ENCODE data around the gene YTHDF1. TPM values are rescaled to one million over a fixed set of nuclear protein-coding genes. Genes with fewer than 3 reads are reported as not detected.

The YTHDF1 gene
- total and polyA plus RNA-seq, 2 donors, result 18.6 to 38.2 TPM

DNA sequence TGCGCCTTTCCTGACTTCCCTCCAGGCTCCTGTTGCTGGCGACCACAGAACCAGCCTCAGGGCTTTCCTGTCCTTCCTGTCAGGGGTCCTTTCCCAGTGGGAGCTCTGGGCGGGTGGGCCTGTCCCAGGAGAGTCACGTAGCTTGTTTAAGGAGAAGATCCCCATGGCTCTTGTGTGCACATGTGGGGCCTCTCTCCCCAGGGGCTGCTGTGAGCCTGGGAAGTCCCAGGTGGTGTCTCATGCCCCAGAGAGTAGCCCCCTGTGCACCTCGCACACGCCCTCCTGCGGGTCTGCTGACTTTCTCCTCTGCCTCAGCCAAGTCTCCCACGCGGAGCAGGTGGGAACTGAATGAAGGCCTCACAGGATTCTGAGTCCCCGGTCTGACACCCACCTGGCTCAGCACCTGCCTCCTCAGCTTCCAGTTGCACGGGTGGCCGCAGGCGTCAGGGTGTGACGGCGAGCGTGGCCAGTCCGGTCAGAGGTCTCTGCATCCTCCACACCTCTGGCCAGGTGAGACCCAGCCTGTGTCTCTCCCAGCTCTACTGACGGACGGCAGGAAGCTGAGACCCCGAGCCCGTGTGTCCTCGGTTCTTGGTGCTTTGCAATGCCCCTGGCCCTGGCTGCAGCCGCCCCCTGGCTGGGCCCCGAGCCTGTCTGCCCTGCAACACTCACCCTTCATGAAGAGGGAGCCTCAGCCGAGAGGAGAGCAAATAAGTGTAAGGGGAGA is 44.0 kb upstream of the YTHDF1 start:
- H3K4me3 ChIP-seq (ENCODE audit: low read length in 2 of 2), result no peak overlapping the region
- H3K27me3 ChIP-seq (ENCODE audit: control insufficient read depth in 2 of 2, insufficient read depth in 1 of 2, low read length in 1 of 2), result peaks cover 23 to 85% of the 10 kb centered on the region in 2 donors
- H3K9me3 ChIP-seq (ENCODE audit: control insufficient read depth in 2 of 2, insufficient read depth in 1 of 2, low read length in 1 of 2), result no peaks in the 10 kb centered on the region
- H3K36me3 ChIP-seq (ENCODE audit: control insufficient read depth in 2 of 2, insufficient read depth in 2 of 2, low read length in 1 of 2), result no peaks in the 10 kb centered on the region
- no peak overlapping the region for H3K27ac ChIP-seq (ENCODE audit: low read depth in 1 of 2, low read length in 1 of 2)
- peaks cover 0 to 15% of the 10 kb centered on the region in 2 donors for H3K4me1 ChIP-seq (ENCODE audit: control insufficient read depth in 2 of 2, insufficient read depth in 2 of 2, low read length in 2 of 2)
- WGBS, result 83% methylated on average over 25 of the region's 25 CpGs
- no peak for DNase-seq (ENCODE audit: low read depth in 6 of 9, low spot score in 9 of 9)

DNA sequence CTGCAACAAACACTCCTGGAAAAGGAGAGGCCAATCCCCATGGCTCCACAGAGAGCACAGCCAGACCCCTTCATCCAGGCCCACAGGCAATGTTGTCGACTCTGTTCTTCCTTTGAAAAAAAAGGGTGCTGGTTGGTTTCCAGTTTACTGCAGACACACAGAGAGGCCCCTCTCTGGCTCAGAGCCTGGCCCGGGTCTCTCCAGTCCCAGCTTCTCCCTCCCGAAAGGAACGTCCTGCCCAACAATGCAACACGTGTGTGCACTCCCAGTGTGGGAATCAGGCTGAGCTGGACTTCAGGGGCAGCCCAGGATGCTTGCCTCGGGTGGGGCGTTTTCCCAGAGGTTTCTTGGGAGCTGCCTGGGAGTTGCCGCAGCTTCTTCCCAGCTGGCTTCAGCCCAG is 42.9 kb upstream of the YTHDF1 start:
- Histone ChIP-seq H3K27me3 (ENCODE audit: control insufficient read depth in 2 of 2, insufficient read depth in 1 of 2, low read length in 1 of 2) (peaks cover 34 to 88% of the 10 kb centered on the region in 2 donors), H3K9me3 (ENCODE audit: control insufficient read depth in 2 of 2, insufficient read depth in 1 of 2, low read length in 1 of 2) (no peaks in the 10 kb centered on the region), H3K4me1 (ENCODE audit: control insufficient read depth in 2 of 2, insufficient read depth in 2 of 2, low read length in 2 of 2) (peaks cover 0 to 15% of the 10 kb centered on the region in 2 donors), H3K27ac (ENCODE audit: low read depth in 1 of 2, low read length in 1 of 2) (no peak overlapping the region), H3K36me3 (ENCODE audit: control insufficient read depth in 2 of 2, insufficient read depth in 2 of 2, low read length in 1 of 2) (no peaks in the 10 kb centered on the region), H3K4me3 (ENCODE audit: low read length in 2 of 2) (no peak overlapping the region)
- no peak for DNase-seq (ENCODE audit: low read depth in 6 of 9, low spot score in 9 of 9)
- WGBS, result 69% methylated on average over 8 of the region's 8 CpGs

DNA sequence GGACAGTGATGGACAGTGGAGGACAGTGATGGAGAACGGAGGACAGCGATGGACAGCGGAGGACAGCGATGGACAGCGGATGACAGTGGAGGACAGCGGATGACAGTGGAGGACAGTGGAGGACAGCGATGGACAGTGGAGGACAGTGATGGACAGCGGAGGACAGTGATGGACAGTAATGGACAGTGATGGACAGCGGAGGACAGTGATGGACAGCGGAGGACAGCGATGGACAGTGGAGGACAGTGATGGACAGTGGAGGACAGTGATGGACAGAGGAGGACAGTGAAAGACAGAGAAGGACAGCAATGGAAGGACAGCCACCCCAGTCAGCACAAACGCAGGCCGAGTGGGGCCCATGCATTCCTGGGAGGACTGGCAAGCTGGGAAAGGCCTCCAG is 41.7 kb upstream of the YTHDF1 start:
- Histone ChIP-seq H3K27ac (ENCODE audit: low read depth in 1 of 2, low read length in 1 of 2) (no peak overlapping the region), H3K27me3 (ENCODE audit: control insufficient read depth in 2 of 2, insufficient read depth in 1 of 2, low read length in 1 of 2) (peaks cover 45 to 92% of the 10 kb centered on the region in 2 donors), H3K36me3 (ENCODE audit: control insufficient read depth in 2 of 2, insufficient read depth in 2 of 2, low read length in 1 of 2) (no peaks in the 10 kb centered on the region), H3K4me1 (ENCODE audit: control insufficient read depth in 2 of 2, insufficient read depth in 2 of 2, low read length in 2 of 2) (peaks cover 0 to 15% of the 10 kb centered on the region in 2 donors), H3K4me3 (ENCODE audit: low read length in 2 of 2) (no peak overlapping the region), H3K9me3 (ENCODE audit: control insufficient read depth in 2 of 2, insufficient read depth in 1 of 2, low read length in 1 of 2) (no peaks in the 10 kb centered on the region)
- 93% methylated on average over 13 of the region's 13 CpGs for WGBS
- DNase-seq (ENCODE audit: low read depth in 6 of 9, low spot score in 9 of 9), result no peak

DNA sequence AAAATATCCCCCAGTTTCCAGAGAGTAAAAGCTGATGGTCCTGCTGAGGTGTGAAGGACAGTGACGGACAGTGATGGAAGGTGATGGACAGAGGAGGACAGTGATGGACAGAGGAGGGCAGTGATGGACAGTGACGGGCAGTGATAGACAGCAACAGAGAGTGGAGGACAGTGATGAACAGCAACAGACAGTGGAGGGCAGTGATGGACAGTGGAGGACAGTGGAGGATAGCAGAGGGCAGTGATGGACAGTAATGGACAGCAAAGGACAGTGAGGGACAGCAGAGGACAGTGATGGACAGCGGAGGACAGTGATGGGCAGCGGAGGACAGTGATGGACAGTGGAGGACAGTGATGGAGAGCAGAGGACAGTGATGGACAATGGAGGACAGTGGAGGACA is 41.0 kb upstream of the YTHDF1 start:
- Histone ChIP-seq H3K9me3 (ENCODE audit: control insufficient read depth in 2 of 2, insufficient read depth in 1 of 2, low read length in 1 of 2) (no peaks in the 10 kb centered on the region), H3K4me1 (ENCODE audit: control insufficient read depth in 2 of 2, insufficient read depth in 2 of 2, low read length in 2 of 2) (peaks cover 0 to 13% of the 10 kb centered on the region in 2 donors), H3K36me3 (ENCODE audit: control insufficient read depth in 2 of 2, insufficient read depth in 2 of 2, low read length in 1 of 2) (no peaks in the 10 kb centered on the region), H3K27me3 (ENCODE audit: control insufficient read depth in 2 of 2, insufficient read depth in 1 of 2, low read length in 1 of 2) (peaks cover 52 to 93% of the 10 kb centered on the region in 2 donors), H3K27ac (ENCODE audit: low read depth in 1 of 2, low read length in 1 of 2) (no peak overlapping the region), H3K4me3 (ENCODE audit: low read length in 2 of 2) (no peak overlapping the region)
- no peak for DNase-seq (ENCODE audit: low read depth in 6 of 9, low spot score in 9 of 9)
- WGBS, result 94% methylated on average over 4 of the region's 4 CpGs

DNA sequence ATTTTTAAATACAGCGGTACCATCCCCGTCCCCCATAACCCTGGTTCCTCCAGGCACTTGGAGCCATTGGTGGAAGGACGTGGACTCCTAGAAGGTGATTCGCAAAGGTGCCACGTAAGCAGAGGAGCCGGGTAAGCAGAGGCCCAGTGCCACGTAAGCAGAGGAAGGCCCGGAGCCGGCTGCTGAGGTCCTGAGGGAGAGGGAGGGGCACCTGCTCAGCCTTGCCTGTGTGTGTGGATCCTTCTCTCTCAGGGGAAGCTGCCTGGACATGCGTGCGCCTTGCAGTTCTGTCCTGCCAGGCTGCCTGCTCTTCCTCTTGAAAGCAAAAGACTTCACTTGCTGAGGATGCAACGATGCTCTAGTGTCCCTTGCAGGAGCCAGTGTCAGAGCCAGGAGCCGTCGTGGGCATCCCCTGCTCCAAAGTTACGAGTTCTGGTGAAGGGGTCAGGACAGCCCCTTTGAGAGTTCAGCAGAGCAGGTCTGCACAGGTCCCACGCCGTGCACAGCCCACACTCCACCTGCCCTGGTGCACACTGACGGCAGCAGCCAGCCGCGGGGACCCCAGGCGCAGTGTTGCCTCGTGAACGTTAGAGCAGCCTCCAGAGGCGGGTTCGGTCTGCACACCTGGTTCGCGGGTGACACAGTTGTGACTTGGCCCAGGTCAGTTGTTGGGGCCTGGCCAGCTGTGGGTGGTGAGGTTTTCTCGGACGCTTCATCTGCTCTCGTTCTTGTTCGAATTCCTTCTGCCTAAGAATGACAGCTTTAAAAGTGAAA is 40.2 kb upstream of the YTHDF1 start:
- no peaks in the 10 kb centered on the region for H3K36me3 ChIP-seq (ENCODE audit: control insufficient read depth in 2 of 2, insufficient read depth in 2 of 2, low read length in 1 of 2)
- H3K4me1 ChIP-seq (ENCODE audit: control insufficient read depth in 2 of 2, insufficient read depth in 2 of 2, low read length in 2 of 2), result peaks cover 0 to 12% of the 10 kb centered on the region in 2 donors
- H3K4me3 ChIP-seq (ENCODE audit: low read length in 2 of 2), result no peak overlapping the region
- H3K27ac ChIP-seq (ENCODE audit: low read depth in 1 of 2, low read length in 1 of 2), result no peak overlapping the region
- H3K9me3 ChIP-seq (ENCODE audit: control insufficient read depth in 2 of 2, insufficient read depth in 1 of 2, low read length in 1 of 2), result no peaks in the 10 kb centered on the region
- H3K27me3 ChIP-seq (ENCODE audit: control insufficient read depth in 2 of 2, insufficient read depth in 1 of 2, low read length in 1 of 2), result peaks cover 57 to 89% of the 10 kb centered on the region in 2 donors
- no peak for DNase-seq (ENCODE audit: low read depth in 6 of 9, low spot score in 9 of 9)
- WGBS, result 58% methylated on average over 31 of the region's 31 CpGs

DNA sequence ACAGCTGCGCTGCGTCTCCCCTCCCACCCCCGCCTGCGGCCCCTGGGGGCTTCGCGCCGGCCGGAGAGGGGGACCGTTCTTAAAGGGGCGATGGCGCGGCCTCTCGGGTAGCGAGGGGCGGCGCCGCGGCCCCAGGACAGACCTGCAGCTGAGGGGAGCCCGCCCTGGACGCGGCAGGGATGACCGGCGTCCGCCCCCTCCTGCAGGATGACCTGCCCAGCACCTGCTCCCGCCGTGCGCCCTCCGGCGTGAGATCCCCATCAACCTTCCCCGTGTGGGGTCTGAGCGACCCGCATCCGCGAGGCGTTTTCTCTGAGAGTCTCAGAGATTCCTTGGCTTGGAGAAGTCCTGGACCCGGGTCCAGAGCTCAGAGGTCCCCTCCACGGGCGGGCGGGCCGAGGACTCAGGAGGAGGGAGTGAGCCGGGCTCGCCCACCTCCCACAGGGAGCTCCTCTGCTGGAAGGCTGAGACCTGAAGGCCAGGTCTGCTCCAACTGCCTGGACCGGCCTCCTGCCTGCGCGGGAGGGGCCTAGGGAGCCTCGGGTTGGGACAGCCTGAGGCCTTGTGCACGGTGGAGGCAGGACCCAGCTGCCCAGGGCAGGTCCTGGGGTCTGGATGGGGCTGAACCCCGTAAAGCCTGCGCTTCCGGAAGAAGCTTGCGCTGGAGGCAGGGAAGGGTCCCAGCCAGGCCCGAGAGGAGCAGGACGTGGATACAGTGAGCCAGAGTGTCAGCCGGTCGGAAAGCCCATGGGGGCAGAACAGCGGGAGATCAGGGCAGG is 38.9 kb upstream of the YTHDF1 start:
- 11% methylated on average over 56 of the region's 56 CpGs for WGBS
- Histone ChIP-seq H3K27ac (ENCODE audit: low read depth in 1 of 2, low read length in 1 of 2) (no peak overlapping the region), H3K4me3 (ENCODE audit: low read length in 2 of 2) (no peak overlapping the region), H3K27me3 (ENCODE audit: control insufficient read depth in 2 of 2, insufficient read depth in 1 of 2, low read length in 1 of 2) (peaks cover 54 to 86% of the 10 kb centered on the region in 2 donors), H3K9me3 (ENCODE audit: control insufficient read depth in 2 of 2, insufficient read depth in 1 of 2, low read length in 1 of 2) (no peaks in the 10 kb centered on the region), H3K36me3 (ENCODE audit: control insufficient read depth in 2 of 2, insufficient read depth in 2 of 2, low read length in 1 of 2) (no peaks in the 10 kb centered on the region), H3K4me1 (ENCODE audit: control insufficient read depth in 2 of 2, insufficient read depth in 2 of 2, low read length in 2 of 2) (peaks cover 0 to 12% of the 10 kb centered on the region in 2 donors)
- DNase-seq (ENCODE audit: low read depth in 6 of 9, low spot score in 9 of 9), result no peak

DNA sequence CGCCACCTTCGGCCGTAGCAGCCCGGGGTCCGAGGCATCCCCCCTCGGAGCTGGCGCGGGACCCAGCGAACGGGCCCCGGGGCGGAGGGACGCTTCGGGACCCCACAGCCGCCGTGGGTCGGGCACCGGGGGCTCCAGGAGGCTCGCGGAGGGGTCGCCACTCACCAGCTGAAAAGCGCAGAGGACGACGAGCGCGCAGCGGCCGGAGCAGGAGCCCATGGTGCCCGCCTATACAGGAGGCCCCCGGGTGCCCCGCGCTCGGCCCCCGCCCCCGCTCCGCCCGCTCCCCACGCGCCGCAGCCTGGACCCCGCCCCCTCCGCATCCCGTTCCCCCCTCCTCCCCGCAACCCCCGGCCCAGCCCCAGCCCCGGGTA is 38.3 kb upstream of the YTHDF1 start, which contains the start of gene NKAIN4:
NKAIN4 (minus strand) TSS at position 232 of the 374 bp plus-strand sequence; CDS start at position 219, 13 bp downstream.
- 5% methylated on average over 45 of the region's 46 CpGs for WGBS
- no peaks in the 10 kb centered on the region for H3K36me3 ChIP-seq (ENCODE audit: control insufficient read depth in 2 of 2, insufficient read depth in 2 of 2, low read length in 1 of 2)
- peaks cover 0 to 12% of the 10 kb centered on the region in 2 donors for H3K4me1 ChIP-seq (ENCODE audit: control insufficient read depth in 2 of 2, insufficient read depth in 2 of 2, low read length in 2 of 2)
- no peak for DNase-seq (ENCODE audit: low read depth in 6 of 9, low spot score in 9 of 9)
- no peaks in the 10 kb centered on the region for H3K9me3 ChIP-seq (ENCODE audit: control insufficient read depth in 2 of 2, insufficient read depth in 1 of 2, low read length in 1 of 2)
- peaks cover 54 to 87% of the 10 kb centered on the region in 2 donors for H3K27me3 ChIP-seq (ENCODE audit: control insufficient read depth in 2 of 2, insufficient read depth in 1 of 2, low read length in 1 of 2)
- peak within 1 kb of the TSS in 1 of 2 donors; percentile 7 for H3K4me3 ChIP-seq (ENCODE audit: low read length in 2 of 2)
- H3K27ac ChIP-seq (ENCODE audit: low read depth in 1 of 2, low read length in 1 of 2), result no peak within 1 kb of the TSS

DNA sequence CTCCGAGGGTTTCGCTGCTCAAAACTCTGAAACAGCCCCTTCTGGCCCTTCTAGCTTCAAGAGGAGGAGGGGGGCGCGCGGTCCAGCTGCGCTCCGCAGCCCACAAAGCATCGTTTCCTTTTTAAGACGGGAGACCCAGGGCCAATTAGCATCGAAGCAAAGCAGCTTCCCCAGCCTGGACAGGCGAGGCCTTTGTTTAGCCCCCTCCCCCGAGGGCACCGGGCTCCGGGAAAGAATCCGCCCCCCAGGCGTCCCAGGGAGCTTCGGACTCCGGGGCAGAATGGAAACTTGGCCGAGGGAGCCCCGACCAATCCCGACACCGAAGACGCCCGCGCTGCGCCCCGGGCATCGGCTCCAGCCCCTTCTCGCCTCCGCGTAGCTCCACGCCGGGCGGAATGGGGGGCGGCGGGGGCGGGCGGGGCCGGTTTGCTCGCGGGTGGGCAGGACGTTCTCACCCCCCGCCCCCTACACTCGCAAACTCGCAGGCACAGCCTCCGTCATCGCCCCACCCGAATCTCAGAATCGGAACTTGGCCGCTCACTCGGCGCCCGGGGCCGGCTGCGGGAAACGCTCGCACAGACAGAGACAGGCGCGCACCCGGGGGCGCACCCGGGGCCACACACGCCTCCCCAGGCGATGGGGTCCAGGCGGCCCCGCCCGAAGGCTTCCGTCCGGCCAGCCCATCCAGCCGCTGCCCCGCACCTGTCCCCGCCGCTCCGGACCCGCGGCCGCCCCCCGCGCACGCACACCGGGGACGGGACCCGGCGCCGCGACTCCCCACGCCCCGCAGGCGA is 37.7 kb upstream of the YTHDF1 start:
- Histone ChIP-seq H3K4me1 (ENCODE audit: control insufficient read depth in 2 of 2, insufficient read depth in 2 of 2, low read length in 2 of 2) (peaks cover 0 to 9% of the 10 kb centered on the region in 2 donors), H3K27ac (ENCODE audit: low read depth in 1 of 2, low read length in 1 of 2) (no peak overlapping the region), H3K36me3 (ENCODE audit: control insufficient read depth in 2 of 2, insufficient read depth in 2 of 2, low read length in 1 of 2) (no peaks in the 10 kb centered on the region), H3K4me3 (ENCODE audit: low read length in 2 of 2) (peak overlapping the region in 1 of 2 donors; percentile 7), H3K27me3 (ENCODE audit: control insufficient read depth in 2 of 2, insufficient read depth in 1 of 2, low read length in 1 of 2) (peaks cover 54 to 87% of the 10 kb centered on the region in 2 donors), H3K9me3 (ENCODE audit: control insufficient read depth in 2 of 2, insufficient read depth in 1 of 2, low read length in 1 of 2) (no peaks in the 10 kb centered on the region)
- WGBS, result 3% methylated on average over 89 of the region's 89 CpGs
- DNase-seq (ENCODE audit: low read depth in 6 of 9, low spot score in 9 of 9), result no peak

All from thymus (tissue), 11 donors.